ENCODE results near the gene CNIH2.

CNIH2 gene

DNA sequence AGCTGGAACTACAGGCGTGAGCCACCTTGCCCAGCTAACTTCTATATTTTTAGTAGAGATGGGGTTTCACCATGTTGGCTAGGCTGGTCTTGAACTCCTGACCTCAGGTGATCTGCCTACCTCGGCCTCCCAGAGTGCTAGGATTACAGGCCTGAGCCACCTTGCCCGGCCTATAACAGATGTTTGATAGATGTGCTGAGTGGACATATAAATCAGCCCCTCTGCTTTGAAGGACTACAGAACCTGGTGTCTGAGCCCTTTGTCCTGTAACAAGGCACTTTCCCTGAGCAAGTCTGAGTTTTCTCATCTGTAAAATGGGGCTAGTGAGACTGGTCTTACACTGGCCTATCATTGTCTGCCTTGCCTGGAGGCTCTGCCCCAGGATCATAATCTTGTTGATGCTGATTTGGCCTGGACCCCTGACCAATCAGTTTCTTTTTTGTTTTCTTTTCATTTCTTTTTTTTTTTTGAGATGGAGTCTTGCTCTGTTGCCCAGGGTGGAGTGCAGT is 51.2 kb downstream of the CNIH2 start:
- no peak for DNase-seq (ENCODE audit: low read depth in 2 of 2)

DNA sequence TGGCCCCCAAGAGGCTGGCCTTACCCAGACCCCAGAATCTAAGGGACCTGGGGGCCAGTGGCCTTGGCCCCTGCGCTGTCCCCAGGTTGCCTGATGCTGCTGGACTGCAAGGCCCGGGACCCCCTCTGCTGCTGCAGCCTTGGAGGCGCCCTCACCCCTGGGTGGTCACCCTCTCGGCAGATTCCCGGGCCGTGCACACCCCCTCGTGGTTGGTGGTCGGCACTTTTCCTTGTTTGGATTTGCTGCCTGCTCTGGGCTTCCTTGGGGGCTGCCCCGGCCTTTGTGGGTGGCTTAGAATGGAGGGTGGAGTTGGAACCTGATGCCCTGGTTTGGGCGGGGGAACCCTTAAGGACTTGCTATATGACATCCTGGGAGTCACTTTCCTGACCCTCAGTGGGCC is 53.0 kb downstream of the CNIH2 start:
- DNase-seq (ENCODE audit: low read depth in 2 of 2) = no peak

DNA sequence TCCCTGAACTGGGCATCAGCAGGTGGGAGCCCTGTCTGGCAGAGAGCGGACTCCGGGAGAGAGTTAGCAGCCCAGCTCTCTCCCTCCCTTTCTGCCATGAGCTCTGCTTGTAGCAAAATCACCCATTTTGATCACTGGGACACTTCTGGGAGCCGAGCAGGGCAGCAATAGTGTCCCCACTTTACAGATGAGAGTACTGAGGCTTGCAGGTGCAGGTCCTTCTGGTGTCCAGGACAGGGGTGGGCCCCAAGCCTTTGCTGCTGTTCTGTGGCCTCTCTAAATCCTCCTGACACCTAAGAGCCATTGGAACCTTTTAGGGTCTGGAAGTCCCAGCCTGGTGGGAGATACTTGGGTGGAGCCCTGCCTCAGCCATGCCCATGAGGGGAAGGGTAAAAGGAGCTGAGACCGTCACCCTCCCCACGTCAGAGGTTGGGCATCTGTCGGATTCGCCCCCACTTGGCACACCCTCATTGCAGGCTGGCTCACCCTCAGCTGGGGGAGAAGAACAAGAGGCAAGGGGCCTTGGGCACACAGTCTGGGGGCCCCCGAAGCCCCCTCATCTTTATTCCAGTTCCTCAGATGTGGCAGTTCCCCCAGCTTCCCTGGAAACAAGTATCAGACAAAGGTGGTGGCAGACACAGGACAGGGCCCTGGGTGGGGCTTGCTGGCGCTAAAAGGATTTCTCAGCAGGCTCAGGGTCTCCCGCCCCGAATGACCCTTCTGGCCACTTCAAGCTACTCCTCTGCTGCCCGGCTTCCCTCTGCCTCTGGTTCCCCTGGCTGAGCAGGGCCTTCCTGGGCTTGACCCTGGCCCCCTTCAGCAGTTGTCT is 53.8 kb downstream of the CNIH2 start:
- DNase-seq (ENCODE audit: low read depth in 2 of 2) = no peak

DNA sequence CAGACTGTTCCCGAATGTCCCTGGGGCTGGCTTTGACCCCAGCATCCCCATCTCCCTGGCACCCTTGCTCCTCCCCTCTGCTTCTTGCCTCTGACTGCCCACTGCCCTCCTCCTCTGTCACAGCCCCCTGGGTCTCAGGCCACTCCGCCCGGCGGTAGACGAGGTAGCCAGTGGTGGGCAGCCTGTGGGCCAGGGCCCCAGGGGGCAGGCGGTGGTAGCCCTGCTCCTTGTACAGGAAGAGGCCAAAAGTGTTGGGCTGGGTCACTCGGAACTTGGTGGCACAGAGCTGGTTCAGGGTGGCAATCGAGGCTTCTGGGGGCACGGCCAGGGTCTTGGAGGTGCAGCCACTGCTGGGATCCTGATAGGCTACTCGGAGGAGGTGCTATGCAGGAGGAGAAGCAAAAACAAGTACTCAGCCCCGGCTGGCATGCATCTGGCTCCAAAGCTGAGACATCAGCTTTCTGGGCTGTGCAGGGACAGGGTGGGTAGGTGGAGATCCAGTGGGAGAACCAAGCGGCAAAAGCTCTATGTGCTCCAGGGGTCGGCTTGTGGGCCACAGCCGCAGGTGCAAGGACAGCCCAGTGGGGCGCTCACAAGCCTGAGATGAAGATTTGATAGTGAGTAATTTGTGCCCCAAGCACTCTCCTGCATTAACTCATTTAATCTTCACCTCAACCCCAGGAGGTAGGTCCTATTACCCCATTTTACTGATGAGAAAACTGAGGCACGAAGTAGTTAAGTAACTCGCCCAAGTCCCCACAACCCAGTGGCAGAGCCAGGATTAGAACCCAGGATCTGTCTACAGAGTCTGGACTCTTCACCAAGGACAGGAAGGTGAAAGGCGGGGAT is 54.6 kb downstream of the CNIH2 start:
- DNase-seq (ENCODE audit: low read depth in 2 of 2) = no peak

DNA sequence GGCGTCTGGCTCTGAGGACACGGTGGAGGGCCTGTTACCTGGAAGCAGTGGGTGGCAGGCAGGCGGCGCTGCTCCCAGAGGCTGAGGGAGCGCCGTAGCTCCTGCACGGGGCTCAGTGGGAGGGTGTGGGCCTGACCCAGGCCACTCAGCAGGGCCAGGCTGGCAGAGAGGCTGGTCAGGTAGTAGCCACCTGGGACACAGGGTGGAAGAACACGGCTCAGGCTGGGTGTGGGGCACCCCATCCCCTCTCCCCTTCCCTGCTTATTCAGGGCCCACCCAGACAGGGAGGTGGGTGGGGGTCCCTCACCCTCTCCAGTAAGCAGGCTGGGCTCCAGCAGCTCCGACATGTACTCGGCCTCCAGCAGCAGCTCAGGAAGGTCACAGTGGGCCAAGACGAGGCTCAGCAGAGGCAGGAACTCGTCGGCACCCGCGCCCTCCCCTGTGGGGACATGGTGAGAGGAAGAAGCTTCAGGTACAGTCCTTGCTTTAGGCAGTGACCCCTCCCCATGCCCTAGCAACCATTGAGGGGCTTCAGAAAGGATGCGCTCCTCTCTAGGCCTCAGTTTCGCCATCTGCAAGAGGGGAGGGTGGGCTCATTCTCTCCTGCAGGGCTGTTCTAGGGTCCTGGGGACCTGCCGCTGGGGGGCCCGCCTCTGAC is 55.4 kb downstream of the CNIH2 start:
- no peak for DNase-seq (ENCODE audit: low read depth in 2 of 2)

All from activated CD8-positive, alpha-beta memory T cell treated with anti-CD3 and anti-CD28 coated beads for 4 hours (primary cell).